Ascending aorta (tissue), 2 donors: Measurements from ENCODE around the gene IFT25. TPM values are rescaled to one million over a fixed set of nuclear protein-coding genes. Genes with fewer than 3 reads are reported as not detected.

ENCODE experiments used
- DNase-seq, 2 donors: peaks; one replicate each; pipeline ENCODE4 v3.0.0-alpha.2; 2019; ENCODE audit warnings: low spot score in 2 of 2
- H3K27ac ChIP-seq, 2 donors: fragments of 200-600 bp; sonication (generic); one replicate each; pipeline ENCODE4 v1.5.1; 2016 to 2017; ENCODE audit warnings: mild to moderate bottlenecking in 1 of 2
- H3K27me3 ChIP-seq: fragments of 200-600 bp; sonication (generic); one replicate; pipeline ENCODE4 v1.5.1; 2017
- H3K36me3 ChIP-seq, 2 donors: fragments of 200-600 bp; sonication (generic); one replicate each; pipeline ENCODE4 v1.5.1; 2016
- H3K4me1 ChIP-seq, 2 donors: fragments of 200-600 bp; sonication (generic); one replicate each; pipeline ENCODE4 v1.5.1; 2016 to 2017; ENCODE audit warnings: mild to moderate bottlenecking in 1 of 2
- H3K4me3 ChIP-seq, 2 donors: fragments of 200-600 bp; sonication (generic); one replicate each; pipeline ENCODE4 v1.5.1; 2016 to 2017; ENCODE audit warnings: mild to moderate bottlenecking in 1 of 2
- H3K9me3 ChIP-seq, 2 donors: fragments of 200-600 bp; sonication (generic); one replicate each; pipeline ENCODE4 v1.5.1; 2016
- intact Hi-C: fragments of 100-400 bp; cut with DNase I; formaldehyde crosslinking; loops from one replicate; pipeline ENCODE4 v1.15.1; 2023
- total RNA-seq: library from RNA; depleted of rRNA; stranded (reverse); fragments of >200 nt; gene quantifications from one replicate; pipeline ENCODE4 v1.1.0, GENCODE V29; 2016
- TF ChIP-seq, protein P1 (sequence below), 3 experiments: fragments of 200-600 bp in 2 of 3; fragments of 450-650 bp in 1 of 3; sonication (generic) in 2 of 3; IDR thresholded peaks; one replicate each; pipeline ENCODE4 v1.5.1; 2016 to 2019; ENCODE audit warnings: antibody characterized with exemption in 3 of 3, mild to moderate bottlenecking in 1 of 3, moderate library complexity in 1 of 3

Gene IFT25
- total RNA-seq, 1 donor from 2014 or later = not detected

DNA sequence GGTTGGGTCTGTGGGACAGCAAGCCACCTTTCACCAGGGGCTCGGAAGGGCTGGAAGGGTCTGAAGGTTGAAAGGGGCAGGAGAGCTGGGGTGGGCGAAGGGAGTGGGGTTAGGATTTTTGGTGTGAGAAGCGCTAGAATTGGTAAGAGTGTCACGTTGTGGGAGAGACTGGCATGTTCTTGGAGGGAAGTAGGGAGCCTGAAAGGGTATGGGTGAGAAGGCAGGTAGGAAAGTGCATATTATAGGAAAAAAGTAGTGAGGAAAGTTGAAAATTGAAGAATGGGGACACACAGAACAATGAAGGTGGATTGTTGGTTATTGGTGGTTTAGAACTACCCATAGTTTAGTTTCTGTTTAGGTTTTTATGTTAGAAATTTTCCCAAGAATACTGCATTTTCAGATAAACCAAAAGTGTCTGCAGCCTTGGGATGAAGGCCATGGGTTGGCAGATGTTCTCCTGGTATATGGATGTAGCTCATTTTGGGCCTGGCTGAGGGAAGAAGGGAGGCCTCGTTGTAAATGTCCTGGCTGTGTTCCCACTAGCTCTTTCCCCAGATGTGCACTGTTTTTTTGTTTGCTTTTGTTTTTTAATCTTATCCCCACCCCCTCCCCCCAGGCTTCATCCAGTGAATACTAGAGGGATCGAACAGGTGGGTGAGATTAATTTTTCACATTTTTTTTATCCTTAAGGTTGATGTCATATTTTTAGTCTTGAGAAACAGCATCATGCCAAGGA lies 1.8 kb upstream of the IFT25 start:
- peak overlapping the region; percentile 77 to 98 for H3K27ac ChIP-seq
- H3K4me1 ChIP-seq = peaks cover 9 to 16% of the 10 kb centered on the region in 2 donors
- intact Hi-C loops = loop anchor here (5.0 to 10.0 kb wide), 4 partner anchors 540 to 817 kb away; partner anchors contain the start of genes LRP8 and PARS2
- peaks cover 0 to 6% of the 10 kb centered on the region in 2 donors for H3K36me3 ChIP-seq
- TF ChIP-seq, protein P1, sequence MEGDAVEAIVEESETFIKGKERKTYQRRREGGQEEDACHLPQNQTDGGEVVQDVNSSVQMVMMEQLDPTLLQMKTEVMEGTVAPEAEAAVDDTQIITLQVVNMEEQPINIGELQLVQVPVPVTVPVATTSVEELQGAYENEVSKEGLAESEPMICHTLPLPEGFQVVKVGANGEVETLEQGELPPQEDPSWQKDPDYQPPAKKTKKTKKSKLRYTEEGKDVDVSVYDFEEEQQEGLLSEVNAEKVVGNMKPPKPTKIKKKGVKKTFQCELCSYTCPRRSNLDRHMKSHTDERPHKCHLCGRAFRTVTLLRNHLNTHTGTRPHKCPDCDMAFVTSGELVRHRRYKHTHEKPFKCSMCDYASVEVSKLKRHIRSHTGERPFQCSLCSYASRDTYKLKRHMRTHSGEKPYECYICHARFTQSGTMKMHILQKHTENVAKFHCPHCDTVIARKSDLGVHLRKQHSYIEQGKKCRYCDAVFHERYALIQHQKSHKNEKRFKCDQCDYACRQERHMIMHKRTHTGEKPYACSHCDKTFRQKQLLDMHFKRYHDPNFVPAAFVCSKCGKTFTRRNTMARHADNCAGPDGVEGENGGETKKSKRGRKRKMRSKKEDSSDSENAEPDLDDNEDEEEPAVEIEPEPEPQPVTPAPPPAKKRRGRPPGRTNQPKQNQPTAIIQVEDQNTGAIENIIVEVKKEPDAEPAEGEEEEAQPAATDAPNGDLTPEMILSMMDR (IDR thresholded peaks at IDR 0.05) = no peak
- DNase-seq = no peak
- H3K27me3 ChIP-seq = no peaks in the 10 kb centered on the region
- peak overlapping the region; percentile 80 to 96 for H3K4me3 ChIP-seq
- H3K9me3 ChIP-seq = no peaks in the 10 kb centered on the region

DNA sequence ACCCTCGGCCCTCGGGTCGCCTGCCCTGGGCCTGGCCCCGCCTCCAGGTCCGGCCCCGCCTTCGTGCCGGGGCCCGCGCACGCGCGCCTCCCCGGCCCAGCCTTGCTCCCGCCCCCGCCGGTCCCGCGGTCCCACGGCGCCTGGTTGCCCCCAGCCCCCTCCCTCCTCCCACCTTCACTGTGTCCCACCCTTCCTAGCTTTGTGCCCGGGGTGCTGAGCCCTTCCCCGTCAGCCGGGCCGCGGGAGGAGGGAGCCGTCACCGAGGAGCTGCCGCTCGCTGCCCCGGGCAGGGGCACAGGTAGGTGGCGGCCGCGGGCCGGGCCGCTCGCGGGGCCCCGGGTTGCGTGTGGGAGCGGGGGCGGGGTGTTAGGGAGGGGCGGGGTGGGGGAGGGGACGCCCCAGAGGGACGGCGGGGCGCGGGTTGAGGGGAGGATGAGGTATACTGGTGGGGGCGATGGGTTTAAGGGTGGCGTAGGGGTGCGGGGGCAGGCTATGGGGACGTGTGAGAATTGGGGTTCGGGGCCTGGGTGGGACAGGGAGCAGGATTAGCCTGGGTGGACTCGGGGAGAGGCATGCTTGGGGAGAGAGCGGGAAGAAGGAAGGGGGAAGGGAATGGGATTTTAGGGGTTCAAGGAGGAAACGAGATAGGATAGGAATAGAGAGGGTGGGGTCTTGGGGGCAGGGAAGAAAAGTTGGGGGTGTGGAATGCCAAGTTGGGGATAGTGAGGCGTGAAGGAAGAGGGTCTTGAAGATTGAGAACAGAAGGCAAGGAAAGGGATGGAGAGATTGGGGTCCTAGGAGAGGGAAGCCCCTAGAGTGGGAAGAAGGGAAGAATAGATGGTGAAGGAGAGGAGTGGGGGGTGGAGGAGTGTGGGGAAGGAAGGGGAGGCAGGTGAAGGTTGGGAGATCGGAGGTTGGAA lies 1.0 kb upstream of the IFT25 start, which contains the start of gene LRRC42:
LRRC42 (plus strand) TSS at position 99 of the 920 bp plus-strand sequence. CDS start 5,650 bp downstream, outside the sequence.
- Histone ChIP-seq H3K4me1 (peaks cover 9 to 16% of the 10 kb centered on the region in 2 donors), H3K4me3 (peak within 1 kb of the TSS; percentile 80 to 96), H3K36me3 (no peaks in the 10 kb centered on the region), H3K27me3 (no peaks in the 10 kb centered on the region), H3K9me3 (no peaks in the 10 kb centered on the region), H3K27ac (peak within 1 kb of the TSS; percentile 77 to 98)
- DNase-seq = no peak
- intact Hi-C loops = loop anchor here (1.0 to 10.0 kb wide), 5 partner anchors 108 to 818 kb away; partner anchors contain the start of genes LRP8, NDC1 and PARS2
- TF ChIP-seq, protein P1 (IDR thresholded peaks at IDR 0.05) = peak in 2 of 3 experiments; percentile 23 to 51

DNA sequence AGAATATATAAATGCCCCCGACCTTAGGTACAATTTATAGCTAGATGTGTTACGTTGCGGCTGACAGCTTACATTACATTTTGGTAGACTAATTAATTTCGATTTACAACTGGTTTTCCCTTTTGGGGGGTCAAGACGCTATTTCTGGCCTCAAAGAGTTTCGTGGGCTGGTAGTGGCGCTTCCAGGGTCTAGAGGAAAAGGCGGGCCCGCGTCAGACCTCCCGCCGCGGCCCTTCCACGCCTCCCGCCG lies 391 bp downstream of the IFT25 start:
- Histone ChIP-seq H3K27ac (peak overlapping the region; percentile 77 to 98), H3K9me3 (no peaks in the 10 kb centered on the region), H3K36me3 (no peaks in the 10 kb centered on the region), H3K4me3 (peak overlapping the region; percentile 80 to 96), H3K4me1 (peaks cover 9 to 16% of the 10 kb centered on the region in 2 donors), H3K27me3 (no peaks in the 10 kb centered on the region)
- TF ChIP-seq, protein P1 (IDR thresholded peaks at IDR 0.05) = no peak
- DNase-seq = no peak
- intact Hi-C loops = loop anchor here (1.0 to 10.0 kb wide), 7 partner anchors 56 to 820 kb away; partner anchors contain the start of genes LRP8, PARS2, SSBP3 and TCEANC2

DNA sequence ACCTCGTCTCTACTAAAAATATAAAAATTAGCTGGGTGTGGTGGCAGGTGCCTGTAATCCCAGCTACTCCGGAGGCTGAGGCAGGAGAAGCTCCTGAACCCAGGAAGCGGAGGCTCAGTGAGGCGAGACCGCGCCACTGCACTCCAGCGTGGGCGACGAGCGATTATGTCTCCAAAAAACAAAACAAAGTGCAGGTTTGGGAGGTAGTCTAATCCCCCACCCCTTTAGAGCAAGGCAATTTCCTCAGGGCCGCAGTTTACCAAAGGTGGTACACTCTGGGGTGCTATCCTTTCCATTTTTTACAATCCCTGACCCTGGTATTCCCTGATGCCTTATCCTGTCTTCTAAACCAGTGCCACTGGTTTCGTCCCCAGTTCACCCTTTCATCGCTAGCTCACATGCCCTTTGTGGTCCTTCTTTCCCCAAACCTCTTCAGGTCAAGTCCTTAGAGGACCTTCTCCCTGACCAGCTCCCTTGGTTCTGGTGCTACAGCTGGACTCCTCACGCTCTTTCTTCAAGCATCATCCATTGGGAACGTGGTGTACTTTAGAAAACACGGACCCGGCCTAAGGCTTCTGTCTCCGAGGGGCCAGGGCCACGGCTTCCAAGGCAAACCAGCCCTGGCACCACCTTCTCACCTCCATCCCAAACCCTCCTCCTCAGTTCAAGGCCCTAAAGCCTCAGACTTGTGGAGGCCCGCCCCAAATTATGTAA lies 873 bp downstream of the IFT25 start:
- DNase-seq = no peak
- intact Hi-C loops = loop anchor here (1.0 to 10.0 kb wide), 7 partner anchors 55 to 820 kb away; partner anchors contain the start of genes LRP8, PARS2, SSBP3 and TCEANC2
- H3K27me3 ChIP-seq = no peaks in the 10 kb centered on the region
- TF ChIP-seq, protein P1 (IDR thresholded peaks at IDR 0.05) = no peak
- peak overlapping the region; percentile 77 to 98 for H3K27ac ChIP-seq
- H3K36me3 ChIP-seq = no peaks in the 10 kb centered on the region
- H3K4me3 ChIP-seq = peak overlapping the region; percentile 80 to 96
- peaks cover 9 to 16% of the 10 kb centered on the region in 2 donors for H3K4me1 ChIP-seq
- H3K9me3 ChIP-seq = no peaks in the 10 kb centered on the region

DNA sequence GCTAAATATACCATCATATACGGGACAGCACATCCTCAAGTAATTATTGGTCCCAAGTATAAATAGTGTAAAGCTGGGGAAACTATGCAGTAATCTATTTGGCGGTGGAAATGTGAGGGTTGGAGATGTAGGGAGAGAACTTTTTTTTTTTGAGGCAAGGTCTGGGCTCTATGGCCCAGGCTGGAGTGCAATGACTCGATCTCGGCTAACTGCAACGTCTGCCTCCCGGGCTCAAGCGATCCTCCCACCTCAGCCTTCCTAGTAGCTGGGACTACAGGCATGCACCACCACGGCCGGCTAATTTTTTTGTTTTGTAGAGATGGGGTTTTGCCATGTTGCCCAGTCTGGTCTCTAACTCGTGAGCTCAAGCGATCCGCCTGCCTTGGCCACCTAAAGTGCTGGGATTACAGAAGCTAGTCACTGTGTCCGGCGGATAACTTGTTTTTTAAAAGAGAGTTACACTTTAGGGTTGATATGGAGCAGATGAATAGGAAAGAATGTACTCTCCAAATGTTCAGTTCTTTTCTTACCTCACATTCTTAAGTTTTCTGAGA lies 1.9 kb downstream of the IFT25 start:
- intact Hi-C loops = loop anchor here (2.0 to 10.0 kb wide), 2 partner anchors 463 to 821 kb away; partner anchors contain the start of genes PARS2 and SSBP3
- Histone ChIP-seq H3K27me3 (no peaks in the 10 kb centered on the region), H3K36me3 (no peaks in the 10 kb centered on the region), H3K27ac (no peak overlapping the region), H3K4me3 (no peak overlapping the region), H3K4me1 (peaks cover 9 to 16% of the 10 kb centered on the region in 2 donors), H3K9me3 (no peaks in the 10 kb centered on the region)
- TF ChIP-seq, protein P1 (IDR thresholded peaks at IDR 0.05) = no peak
- DNase-seq = no peak
